ENCODE data around the gene APBB2.
"Not testable (repeated sequence)": the region's sequence is repeated elsewhere in the genome, so short reads cannot be mapped to it uniquely, and the experiment has no call there.

Gene APBB2

DNA sequence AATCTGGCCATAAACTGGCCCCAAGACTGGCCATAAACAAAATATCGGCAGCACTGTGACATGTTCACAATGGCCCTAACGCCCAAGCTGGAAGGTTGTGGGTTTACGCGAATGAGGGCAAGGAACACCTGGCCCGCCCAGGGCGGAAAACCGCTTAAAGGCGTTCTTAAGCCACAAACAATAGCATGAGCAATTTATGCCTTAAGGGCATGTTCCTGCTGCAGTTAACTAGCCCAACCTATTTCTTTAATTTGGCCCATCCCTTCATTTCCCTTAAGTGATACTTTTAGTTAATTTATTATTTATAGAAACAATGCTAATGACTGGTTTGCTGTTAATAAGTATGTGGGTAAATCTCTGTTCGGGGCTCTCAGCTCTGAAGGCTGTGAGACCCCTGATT is 154.9 kb downstream of the APBB2 start:
- DNase-seq: not testable (repeated sequence)

DNA sequence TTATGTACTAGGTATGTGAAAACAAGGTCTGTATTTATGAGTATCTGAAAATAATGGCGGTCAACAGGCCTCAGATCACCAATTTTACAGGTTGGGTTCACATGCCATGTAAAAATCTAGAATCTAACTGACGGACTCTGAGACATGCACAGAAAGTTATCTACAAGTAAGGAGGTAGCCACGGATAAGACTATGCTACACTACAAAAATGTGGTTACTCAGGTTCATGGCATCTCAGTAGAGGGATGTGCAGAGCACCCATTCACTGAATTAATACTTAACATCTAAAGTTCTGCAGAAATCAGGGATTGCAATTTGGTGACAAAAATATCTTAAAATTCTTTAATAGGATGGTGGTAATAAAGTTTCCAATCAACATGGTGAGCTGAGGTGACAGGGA is 155.9 kb downstream of the APBB2 start:
- no peak for DNase-seq

DNA sequence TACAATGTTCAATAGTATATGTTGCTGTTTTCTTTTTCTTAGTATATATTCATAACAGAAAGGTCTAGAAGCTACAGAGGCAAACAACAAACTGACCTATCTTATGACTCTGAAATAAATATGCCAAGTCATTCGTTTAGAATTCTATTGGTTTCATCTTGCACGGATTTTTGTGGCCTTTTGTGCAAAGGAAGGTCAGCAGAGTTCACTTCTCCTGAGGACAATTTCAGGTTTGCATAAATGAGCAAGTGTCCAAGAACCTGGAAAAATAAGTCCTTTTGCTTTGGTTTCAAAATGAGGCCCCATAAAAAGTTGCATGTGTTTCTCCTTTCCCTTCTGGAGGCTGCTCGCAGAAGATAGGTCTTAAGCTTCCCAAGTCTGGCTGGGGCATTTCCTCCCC is 156.9 kb downstream of the APBB2 start:
- DNase-seq: no peak

- no peak for DNase-seq
Measured at GRCh38 chr4:41052287-41052686, 162.1 kb downstream of the APBB2 start.

- no peak for DNase-seq
Measured at GRCh38 chr4:41050880-41051775, 163.2 kb downstream of the APBB2 start.

GRCh38 chr4:41050116-41050515 is 164.2 kb downstream of the APBB2 start:
- no peak for DNase-seq

DNA sequence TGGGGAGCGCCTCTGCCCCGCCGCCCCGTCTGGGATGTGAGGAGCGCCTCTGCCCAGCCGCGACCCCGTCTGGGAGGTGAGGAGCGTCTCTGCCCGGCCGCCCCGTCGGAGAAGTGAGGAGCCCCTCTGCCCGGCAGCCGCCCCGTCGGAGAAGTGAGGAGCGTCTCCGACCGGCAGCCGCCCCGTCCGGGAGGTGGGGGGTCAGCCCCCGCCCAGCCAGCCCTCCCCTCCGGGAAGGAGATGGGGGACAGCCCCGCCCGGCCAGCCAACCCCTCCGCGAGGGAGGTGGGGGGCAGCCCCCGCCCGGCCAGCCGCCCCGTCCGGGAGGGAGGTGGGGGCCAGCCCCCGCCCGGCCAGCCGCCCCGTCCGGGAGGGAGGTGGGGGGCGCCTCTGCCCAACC is 165.2 kb downstream of the APBB2 start:
- DNase-seq: not testable (repeated sequence)

DNA sequence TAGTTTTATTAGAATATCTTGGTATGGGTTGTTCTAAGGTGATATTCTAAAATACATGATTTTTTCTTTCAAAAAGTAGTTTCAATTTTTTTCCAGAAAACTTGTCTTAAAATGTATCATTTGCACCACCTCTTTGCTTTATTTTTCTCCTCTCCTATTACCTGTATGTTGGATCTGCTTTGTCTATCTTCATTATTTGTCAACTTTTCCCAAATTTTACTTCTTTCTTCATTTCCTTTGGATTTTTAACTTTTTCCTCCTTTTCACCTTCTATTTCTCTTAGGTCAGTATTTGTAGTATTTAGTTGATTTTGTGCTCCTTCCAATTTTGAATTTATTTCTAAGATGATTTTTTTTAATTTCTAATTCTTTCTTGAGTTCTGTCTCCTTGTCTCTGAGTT is 169.6 kb downstream of the APBB2 start:
- DNase-seq: no peak

GRCh38 chr4:41044165-41044564 is 170.2 kb downstream of the APBB2 start:
- no peak for DNase-seq

DNA sequence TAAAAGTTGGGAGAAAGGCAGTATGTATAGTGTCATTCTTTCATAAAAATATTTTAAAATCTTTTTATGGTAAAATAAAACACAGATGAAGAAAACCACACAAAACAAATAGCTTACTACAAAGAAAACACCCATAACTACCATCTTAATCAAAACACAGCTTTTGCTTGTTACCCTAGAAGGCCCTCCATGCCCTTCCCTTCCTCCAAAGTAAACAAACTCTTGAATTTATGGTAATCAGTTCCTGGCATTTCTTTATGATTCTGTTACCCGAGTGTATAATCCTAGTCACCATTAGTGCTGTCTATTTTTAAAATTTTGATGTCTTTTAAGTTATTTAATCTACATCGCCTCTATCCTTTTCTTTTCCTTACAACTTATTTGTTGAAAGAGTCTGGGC is 170.9 kb downstream of the APBB2 start:
- DNase-seq: no peak

DNA sequence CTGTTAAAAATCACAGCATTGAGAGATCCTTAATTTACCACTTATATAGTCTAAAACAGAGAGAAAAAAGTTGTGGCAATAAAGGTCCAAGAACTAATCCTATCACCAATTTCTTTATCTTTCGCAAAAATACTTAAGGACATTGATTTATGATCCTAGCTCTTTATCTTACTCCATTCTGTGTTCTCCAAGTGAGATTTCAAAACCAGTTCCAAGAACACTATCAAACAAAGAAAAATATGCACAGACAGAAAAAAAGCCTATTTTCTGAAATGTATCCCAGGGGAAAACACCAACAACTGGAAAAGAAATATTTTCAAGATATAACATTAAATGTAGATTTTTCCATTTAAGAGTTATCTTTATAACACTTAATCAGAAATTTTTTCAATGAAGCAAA is 172.8 kb downstream of the APBB2 start:
- no peak for DNase-seq

GRCh38 chr4:41039317-41039716 is 175.0 kb downstream of the APBB2 start:
- DNase-seq: no peak

DNA sequence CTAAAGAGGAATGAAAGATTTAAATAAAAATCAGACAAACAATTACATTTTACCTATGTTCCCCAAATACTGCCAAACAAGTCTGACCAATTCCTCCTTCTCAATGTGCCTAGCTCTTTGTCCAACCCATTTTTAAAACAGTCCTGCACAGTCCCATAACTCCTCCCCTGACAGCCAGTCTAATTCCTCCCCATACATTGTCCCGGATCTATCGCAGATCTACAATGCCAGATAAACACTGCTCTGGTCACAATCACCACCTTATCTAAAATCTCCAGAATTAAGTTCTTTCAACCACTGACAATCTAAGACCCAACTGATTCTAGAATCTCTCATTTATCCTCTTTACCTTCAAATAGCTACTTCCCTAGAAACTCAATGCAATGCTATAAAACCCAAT is 176.0 kb downstream of the APBB2 start:
- no peak for DNase-seq

DNA sequence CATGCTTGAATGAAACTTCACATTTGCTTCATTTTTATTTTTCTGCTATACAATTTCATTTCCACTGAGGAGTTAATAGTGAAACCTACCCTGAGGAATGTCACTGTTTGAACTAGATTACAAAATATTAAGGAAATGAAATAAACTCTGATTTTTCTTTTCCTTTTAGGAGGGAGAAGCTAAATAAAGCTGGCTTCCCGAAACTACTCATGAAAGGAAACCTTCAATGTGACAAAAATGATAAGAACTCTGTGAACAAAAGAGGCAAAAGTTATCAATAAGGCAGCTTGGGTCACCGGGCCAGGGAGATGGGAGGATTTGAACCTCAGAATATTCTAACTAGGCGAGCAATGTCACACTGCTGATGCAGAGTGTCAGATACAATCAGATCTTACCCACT is 185.2 kb downstream of the APBB2 start:
- no peak for DNase-seq

DNA sequence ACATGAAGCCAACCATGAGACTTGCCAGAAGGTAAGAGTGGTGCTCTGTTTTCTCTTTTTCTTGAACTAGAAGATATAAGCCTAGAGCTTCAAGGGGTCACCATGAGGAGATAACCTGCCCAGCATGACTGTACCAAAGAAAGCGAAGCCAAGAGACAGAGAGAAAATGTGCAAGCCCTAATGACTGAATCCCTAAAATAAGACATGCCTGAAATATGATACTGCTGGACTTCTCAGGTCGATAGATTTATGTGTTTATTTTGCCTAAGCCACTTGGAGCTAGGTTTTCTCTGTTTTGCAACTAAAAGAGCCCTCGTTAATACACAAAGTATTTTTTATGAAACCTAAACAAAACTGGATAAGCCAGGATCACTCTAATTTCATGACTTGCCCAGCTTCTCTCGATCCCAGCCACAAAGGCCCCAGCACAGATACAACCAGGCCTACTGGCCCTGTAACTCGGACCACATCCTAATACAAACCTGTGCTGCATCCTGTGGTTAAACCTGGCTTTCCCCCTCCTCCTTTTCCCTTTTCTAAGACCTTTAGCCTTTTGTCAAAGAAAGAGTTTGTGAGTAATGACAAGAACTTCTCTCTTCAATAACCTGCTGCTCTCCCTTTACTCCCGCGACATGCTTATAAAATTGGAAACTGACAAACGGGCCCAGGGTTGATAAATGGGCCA is 185.8 kb downstream of the APBB2 start:
- DNase-seq: no peak

DNA sequence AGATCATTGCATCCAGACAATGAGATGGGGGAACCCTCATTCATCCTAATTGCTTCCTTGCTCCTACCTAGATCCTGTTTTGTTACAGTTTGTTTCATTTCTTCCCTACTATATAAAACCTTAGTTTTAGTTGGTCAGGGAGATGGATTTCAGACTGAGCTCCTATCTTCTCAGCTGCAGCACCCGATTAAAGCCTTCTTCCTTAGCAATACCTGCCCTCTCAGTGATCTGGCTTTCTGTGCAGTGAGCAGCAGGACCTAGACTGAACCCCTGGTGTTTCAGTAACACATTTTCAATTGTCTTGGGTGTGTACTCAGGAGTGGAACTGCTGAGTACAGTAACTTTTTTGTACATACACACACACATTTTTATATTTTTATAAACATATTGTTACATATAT is 187.4 kb downstream of the APBB2 start:
- DNase-seq: no peak

DNA sequence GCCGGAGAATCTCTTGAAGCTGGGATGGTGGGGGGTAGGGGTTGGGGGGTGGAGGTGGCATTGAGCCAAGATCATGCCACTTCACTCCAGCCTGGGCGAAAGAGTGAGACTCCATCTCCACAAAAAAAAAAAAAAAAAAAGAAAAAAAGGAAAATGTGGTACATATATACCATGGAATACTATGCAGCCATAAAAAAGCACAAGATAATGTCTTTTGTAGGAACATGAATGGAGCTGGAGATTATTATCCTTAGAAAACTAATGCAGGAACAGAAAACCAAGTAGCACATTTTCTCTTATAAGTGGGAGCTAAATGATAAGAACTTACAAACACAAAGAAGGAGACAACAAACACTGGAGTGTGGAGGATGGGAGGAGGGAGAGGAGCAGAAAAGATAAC is 188.5 kb downstream of the APBB2 start:
- no peak for DNase-seq

DNA sequence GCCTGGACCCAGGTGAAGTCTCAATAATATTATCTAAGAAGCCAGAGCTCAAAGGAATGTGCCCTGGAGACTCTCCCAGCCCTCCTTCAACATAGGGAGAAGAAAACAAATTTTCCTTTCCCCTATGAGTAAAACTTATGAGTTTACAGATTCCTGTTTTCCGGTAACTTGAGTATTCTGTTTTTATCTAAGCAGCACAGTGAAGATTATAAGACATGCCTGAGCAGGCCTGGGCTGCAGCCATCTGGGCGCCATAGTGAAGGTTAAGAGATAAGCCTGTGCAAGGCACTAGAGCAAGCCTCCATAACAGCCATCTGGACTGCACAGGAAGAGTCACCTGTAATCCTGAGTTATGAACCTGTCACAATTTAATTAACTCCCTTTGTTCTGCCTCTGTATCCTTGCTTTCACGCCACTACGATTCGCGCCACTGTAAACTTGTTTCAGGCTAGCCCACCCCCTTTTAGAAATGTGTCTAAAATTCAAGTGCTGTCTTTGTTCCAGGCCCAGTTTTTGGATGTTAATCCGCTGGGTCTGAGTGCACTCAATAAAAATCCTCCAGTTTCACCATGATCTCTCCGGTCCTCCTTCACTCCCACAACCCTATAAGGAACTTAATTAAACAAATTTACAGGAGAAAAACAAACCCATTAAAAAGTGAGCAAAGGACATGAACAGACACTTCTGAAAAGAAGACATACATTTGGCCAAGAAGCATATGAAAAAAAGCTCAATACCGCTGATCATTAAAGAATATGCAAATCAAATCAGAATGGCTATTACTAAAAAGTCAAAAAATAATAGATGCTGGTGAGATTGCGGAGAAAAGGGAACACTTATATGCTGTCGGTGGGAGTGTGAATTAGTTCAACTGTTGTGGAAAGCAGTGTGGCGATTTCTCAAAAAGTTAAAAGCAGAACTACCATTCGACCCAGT is 189.5 kb downstream of the APBB2 start:
- DNase-seq: no peak

- no peak for DNase-seq
Measured at GRCh38 chr4:41022116-41022515, 192.2 kb downstream of the APBB2 start.

DNA sequence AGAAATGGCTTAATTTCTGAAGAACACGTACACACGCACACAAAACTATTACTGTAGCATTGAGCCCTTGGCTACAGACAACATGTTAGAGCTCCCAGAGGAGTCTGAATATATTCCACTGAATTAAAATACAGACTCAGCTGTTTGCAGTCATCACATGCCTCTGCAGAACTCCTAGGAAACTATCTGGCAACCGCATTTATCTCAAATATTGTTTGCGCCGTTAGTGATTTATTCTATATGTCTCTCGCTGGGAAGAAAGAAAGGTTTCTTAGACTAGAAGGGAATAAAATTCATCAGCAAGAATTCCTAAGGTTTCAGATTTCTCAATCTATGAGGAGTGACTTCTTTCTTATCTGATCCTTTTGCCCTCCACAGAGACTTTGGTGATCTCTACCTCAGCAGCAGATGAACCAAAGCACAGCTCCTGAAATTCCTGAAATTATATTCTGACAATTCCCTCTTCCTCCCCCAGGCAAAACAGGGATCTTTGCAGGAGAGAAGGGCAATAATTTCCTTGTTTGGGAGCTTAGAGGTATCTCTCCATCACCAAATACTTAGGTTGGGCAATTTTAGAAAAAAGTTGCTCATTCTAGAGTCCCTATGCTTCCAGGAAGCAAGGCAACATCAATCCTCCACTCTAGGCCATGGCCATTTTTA is 199.2 kb downstream of the APBB2 start:
- no peak for DNase-seq

- no peak for DNase-seq
Measured at GRCh38 chr4:41014158-41014557, 200.2 kb downstream of the APBB2 start.

GRCh38 chr4:41013746-41014145 is 200.6 kb downstream of the APBB2 start:
- no peak for DNase-seq

DNA sequence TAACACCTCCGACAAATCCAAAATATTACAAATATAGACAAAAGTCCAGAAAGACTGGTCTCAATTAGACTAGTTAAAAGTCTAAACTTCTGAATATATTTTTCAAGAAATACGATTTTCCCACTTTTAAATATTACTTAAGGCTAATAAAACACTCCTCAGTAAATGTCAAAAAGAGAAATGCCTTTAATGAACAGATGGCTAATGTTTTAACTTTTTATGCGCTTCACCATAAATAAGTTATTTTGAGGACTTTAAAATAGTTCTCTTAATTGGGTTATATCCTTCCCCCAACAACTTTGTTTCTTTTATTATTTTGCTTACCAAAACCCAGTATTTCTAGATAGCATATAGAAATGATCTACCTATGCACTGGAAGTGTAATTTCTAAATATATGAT is 201.4 kb downstream of the APBB2 start:
- no peak for DNase-seq

All from activated gamma-delta T cell (primary cell).